ENCODE results near the gene NUP88. TPM values are rescaled to one million over a fixed set of nuclear protein-coding genes. Genes with fewer than 3 reads are reported as not detected.

Gene NUP88
- total and polyA plus RNA-seq, 5 experiments from 2014 or later = 100 to 128 (median 113) TPM

DNA sequence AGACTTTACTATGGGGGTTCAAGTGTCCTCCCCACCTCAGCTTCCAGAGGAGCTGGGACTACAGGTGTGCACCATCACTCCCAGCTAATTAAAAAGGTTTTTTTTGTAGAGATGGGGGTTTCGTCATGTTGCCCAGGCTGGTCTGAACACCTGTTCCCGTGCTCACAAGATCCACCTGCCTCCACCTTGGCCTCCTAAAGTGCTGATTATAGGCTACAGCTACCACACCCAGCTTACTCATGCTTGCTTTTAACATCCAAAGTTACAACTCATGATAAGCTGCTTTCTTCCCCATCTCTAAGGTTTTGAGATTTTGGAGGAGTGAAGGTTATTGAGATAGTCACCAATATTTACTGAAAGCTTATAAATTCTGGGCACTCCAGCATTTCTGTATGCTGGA lies 2.6 kb downstream of the NUP88 start:
- POLR2A ChIA-PET = interaction anchor here (1.5 kb wide), 1 partner anchor 167 kb away, joined by 3 read pairs; the partner anchor contains the start of gene NLRP1

DNA sequence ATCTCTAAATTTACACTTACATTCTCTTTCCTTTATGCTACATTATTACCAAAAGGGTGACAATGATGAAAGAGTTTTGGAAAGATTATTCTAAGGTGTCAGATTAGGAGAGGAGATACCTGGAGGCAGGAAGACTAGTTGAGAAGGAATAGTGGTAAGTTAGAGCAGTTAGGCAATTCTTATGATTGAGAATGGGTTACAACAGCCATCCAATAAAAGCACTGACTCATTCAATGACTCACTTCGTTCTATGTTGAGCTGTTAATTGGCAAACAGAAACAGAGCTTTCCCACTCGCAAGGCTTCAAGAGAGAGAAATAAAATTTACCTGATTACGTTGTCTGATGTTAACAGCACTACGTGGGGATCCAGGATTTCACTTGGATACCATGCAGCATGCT lies 5.8 kb downstream of the NUP88 start:
- DNase-seq (no peak), ATAC-seq (no peak)
- H3K27ac Mint-ChIP-seq = no peak overlapping the region
- no peaks in the 10 kb centered on the region for H3K27me3 Mint-ChIP-seq
- peaks cover 17 to 56% (median 50%) of the 10 kb centered on the region in 4 donors for H3K4me1 Mint-ChIP-seq
- POLR2A ChIA-PET = interaction anchor here (1.8 kb wide), 1 partner anchor 9 kb away, joined by 4 read pairs; no protein-coding TSS in a partner anchor
- peaks cover 0 to 80% (median 28%) of the 10 kb centered on the region in 3 donors for H3K36me3 Mint-ChIP-seq
- no peak overlapping the region for H3K4me3 Mint-ChIP-seq
- H3K9me3 Mint-ChIP-seq = no peaks in the 10 kb centered on the region

More for the DNA sequence above, 2.6 kb downstream of the NUP88 start:
- Mint-ChIP-seq H3K4me1 (peaks cover 16 to 68% (median 50%) of the 10 kb centered on the region in 4 donors), H3K27me3 (no peaks in the 10 kb centered on the region), H3K36me3 (peaks cover 0 to 66% (median 14%) of the 10 kb centered on the region in 3 donors), H3K4me3 (peak overlapping the region; percentile 30 to 90 (median 58)), H3K9me3 (no peaks in the 10 kb centered on the region), H3K27ac (peak overlapping the region; percentile 6 to 77 (median 60))
- DNase-seq (no peak), ATAC-seq (no peak)

DNA sequence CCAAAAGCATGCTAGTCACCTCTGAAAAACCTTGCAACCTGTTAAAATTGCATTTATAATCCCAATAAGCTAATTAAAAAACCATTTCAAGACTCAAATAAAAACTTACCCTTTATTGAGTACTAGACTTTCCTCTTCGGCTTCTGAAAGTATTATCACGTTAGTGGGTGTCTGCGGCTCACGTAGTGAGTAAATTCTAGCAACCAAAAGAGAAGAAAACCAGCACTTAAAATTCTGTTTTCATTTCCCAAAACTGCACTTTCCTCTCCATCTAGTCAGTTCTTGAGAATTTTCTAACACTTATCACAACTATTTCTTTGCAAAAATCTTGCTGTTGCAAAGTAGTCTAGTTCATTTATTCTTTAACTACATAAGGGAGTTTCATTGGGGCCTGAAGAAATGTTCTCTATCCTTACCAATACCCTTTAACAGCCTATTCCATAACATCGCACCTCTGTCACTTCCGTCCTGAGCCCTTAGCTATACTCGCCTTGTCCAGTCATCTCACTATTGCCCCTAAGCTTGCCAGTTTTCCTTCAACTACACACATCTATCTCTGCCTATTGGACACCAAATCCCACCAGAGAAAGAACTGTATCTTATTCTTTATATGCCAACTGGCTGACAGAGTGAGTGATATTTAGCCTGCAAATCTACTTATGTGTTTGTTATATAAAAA lies 8.7 kb downstream of the NUP88 start:
- no peaks in the 10 kb centered on the region for H3K9me3 Mint-ChIP-seq
- H3K36me3 Mint-ChIP-seq = peaks cover 0 to 61% (median 27%) of the 10 kb centered on the region in 3 donors
- H3K4me3 Mint-ChIP-seq = peak overlapping the region in 1 of 10 donors; percentile 46
- H3K4me1 Mint-ChIP-seq = peaks cover 14 to 38% (median 34%) of the 10 kb centered on the region in 4 donors
- H3K27me3 Mint-ChIP-seq = no peaks in the 10 kb centered on the region
- POLR2A ChIA-PET = interaction anchor here (0.6 kb wide), 1 partner anchor 142 kb away, joined by 4 read pairs; no protein-coding TSS in a partner anchor
- DNase-seq (no peak), ATAC-seq (no peak)
- H3K27ac Mint-ChIP-seq = peak overlapping the region in 3 of 10 donors; percentile 4 to 67 (median 42)

DNA sequence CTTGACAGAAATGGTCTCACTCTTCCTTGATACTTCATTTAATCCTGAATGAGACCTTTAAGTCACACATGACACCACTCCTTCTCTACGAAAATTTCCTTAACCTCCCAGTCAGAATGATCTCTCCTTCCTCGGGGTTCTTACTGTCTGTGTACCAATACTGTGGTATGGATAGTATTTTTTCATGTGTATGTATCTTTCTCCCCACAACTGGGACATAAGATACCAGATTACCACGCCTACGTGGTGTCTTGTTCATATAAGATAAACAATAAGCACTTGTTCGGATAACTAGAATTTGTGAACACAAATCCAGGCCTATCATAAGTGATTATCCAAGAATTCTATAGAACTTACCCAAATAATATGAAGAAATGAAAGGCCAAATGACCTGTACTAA lies 11.3 kb downstream of the NUP88 start:
- Mint-ChIP-seq H3K4me3 (no peak overlapping the region), H3K36me3 (peaks cover 0 to 37% (median 31%) of the 10 kb centered on the region in 3 donors), H3K27me3 (no peaks in the 10 kb centered on the region), H3K9me3 (no peaks in the 10 kb centered on the region), H3K4me1 (peaks cover 14 to 31% (median 27%) of the 10 kb centered on the region in 4 donors), H3K27ac (no peak overlapping the region)
- POLR2A ChIA-PET = no interaction called here
- DNase-seq (no peak), ATAC-seq (no peak)

DNA sequence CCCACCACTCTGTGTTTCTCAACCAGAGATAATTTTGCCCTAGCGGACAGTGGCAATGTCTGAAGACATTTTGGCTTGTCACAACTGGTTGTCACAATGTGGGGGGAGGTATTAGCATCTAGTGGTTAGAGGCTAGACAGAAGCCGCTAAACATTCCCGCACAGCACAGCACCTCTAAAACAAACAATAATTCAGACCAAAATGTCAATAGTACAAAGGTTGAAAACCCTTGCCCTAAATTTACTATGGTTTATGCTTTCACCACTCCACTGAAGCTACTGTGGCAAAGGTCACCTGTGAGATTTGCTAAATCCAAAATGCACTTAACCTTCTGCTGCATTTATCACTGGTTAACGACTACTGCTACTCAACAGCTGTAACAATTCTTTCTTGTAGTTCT lies 14.1 kb downstream of the NUP88 start:
- Mint-ChIP-seq H3K4me1 (peaks cover 5 to 12% (median 8%) of the 10 kb centered on the region in 4 donors), H3K9me3 (no peaks in the 10 kb centered on the region), H3K4me3 (no peak overlapping the region), H3K36me3 (peaks cover 0 to 18% (median 18%) of the 10 kb centered on the region in 3 donors), H3K27ac (peak overlapping the region in 2 of 10 donors; percentile 42 to 47), H3K27me3 (no peaks in the 10 kb centered on the region)
- ATAC-seq (no peak), DNase-seq (no peak)
- POLR2A ChIA-PET = interaction anchor here (0.6 kb wide), 1 partner anchor 16 kb away, joined by 3 read pairs; no protein-coding TSS in a partner anchor

DNA sequence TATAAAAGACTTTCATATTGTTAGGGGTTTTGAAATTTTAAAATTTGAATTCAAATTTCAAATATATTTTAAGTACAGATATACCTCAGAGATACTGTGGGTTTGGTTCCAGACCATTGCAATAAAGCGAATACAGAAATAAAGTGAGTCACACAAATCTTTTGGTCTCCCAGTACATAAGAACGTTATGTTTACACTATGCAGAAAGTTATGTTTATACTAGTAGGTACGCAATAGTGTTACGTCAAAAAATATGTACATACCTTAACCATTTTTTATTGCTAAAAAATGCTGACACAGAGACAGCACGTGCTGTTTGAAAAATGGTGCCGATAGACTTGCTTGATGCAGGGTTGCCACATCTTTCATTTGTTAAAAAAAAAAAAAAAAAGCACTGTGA lies 19.7 kb downstream of the NUP88 start:
- POLR2A ChIA-PET = interaction anchor here (0.7 kb wide), 1 partner anchor 9 kb away, joined by 4 read pairs; no protein-coding TSS in a partner anchor
- Mint-ChIP-seq H3K27ac (no peak overlapping the region), H3K27me3 (no peaks in the 10 kb centered on the region), H3K9me3 (no peaks in the 10 kb centered on the region), H3K4me1 (no peaks in the 10 kb centered on the region), H3K4me3 (no peak overlapping the region), H3K36me3 (peaks cover 0 to 61% (median 21%) of the 10 kb centered on the region in 3 donors)
- ATAC-seq = no peak
- DNase-seq = no peak

DNA sequence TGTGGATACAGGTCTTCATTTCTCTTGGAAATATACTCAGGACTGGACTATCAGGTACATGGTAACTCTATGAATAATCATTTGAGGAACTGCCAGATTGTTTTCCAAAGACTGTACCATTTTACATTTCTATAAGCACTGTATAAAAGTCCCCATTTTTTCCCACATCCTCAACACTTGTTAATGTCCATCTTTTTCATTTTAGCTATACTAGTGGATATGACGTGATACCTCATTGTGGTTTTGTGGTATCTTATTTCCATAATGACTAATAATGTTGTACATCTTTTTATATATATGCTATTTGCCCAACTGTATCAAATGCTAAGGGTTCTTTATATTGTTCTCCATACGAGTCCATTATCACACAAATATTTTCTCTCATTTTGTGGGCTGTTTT lies 22.9 kb downstream of the NUP88 start:
- no peak for ATAC-seq
- Mint-ChIP-seq H3K36me3 (peaks cover 13 to 92% (median 27%) of the 10 kb centered on the region in 3 donors), H3K9me3 (no peaks in the 10 kb centered on the region), H3K27me3 (no peaks in the 10 kb centered on the region), H3K27ac (peak overlapping the region in 1 of 10 donors; percentile 20), H3K4me1 (peaks cover 0 to 6% (median 0%) of the 10 kb centered on the region in 4 donors), H3K4me3 (no peak overlapping the region)
- POLR2A ChIA-PET = interaction anchor here (0.8 kb wide), 1 partner anchor 17 kb away, joined by 3 read pairs; no protein-coding TSS in a partner anchor
- no peak for DNase-seq

DNA sequence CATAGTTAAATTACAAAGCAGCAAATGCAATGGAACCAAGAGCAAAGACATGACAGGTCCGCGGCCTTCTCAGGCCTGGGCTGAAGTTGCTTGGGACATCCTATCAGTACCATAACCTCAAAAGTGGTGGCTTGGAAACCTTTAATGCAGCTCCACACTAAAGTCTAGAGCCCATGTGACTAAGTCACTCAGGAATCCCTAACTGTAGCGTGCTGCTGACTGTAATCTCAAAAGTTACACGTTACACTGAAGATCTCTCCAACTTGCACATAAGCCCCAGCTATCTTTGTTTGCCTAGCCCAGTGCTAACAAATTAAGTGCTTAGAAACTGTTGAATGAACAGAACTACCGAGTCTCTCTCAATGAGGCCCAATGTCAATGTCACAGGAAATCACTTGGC lies 27.8 kb downstream of the NUP88 start:
- H3K4me1 Mint-ChIP-seq = peaks cover 7 to 12% (median 11%) of the 10 kb centered on the region in 4 donors
- ATAC-seq (no peak), DNase-seq (no peak)
- no peaks in the 10 kb centered on the region for H3K9me3 Mint-ChIP-seq
- peaks cover 17 to 96% (median 33%) of the 10 kb centered on the region in 3 donors for H3K36me3 Mint-ChIP-seq
- H3K27ac Mint-ChIP-seq = peak overlapping the region in 3 of 10 donors; percentile 7 to 60 (median 32)
- H3K4me3 Mint-ChIP-seq = no peak overlapping the region
- POLR2A ChIA-PET = interaction anchor here (0.6 kb wide), 2 partner anchors 9 to 171 kb away, joined by 4 read pairs; no protein-coding TSS in a partner anchor
- H3K27me3 Mint-ChIP-seq = no peaks in the 10 kb centered on the region

DNA sequence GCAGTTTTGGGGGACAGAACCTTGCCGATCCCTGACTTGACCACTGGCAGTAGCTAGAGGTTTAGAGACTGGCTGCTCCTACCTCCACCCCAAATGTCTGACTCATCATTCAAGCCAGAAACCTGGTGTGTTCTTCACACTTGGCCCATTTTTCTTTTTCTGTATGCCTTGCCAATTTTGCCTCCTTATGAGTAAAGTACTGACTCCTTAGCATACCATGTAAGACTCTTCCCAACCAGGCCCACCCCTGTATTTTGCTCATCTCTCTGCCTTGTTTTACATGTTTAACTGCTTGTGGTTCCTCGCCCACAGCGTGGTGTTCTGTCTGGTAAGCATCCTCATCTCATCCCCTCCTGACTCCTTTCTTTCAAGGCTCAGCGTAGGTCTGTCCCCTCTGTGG lies 37.9 kb downstream of the NUP88 start:
- Mint-ChIP-seq H3K36me3 (peaks cover 16 to 96% (median 22%) of the 10 kb centered on the region in 3 donors), H3K9me3 (no peaks in the 10 kb centered on the region), H3K4me1 (peaks cover 0 to 6% (median 1%) of the 10 kb centered on the region in 4 donors), H3K27me3 (no peaks in the 10 kb centered on the region), H3K4me3 (no peak overlapping the region), H3K27ac (peak overlapping the region in 8 of 10 donors; percentile 5 to 86 (median 61))
- no peak for ATAC-seq
- DNase-seq = no peak
- POLR2A ChIA-PET = interaction anchor here (0.6 to 1.5 kb wide), 4 partner anchors 10 to 133 kb away, joined by 3 to 4 read pairs (median 4); no protein-coding TSS in a partner anchor

DNA sequence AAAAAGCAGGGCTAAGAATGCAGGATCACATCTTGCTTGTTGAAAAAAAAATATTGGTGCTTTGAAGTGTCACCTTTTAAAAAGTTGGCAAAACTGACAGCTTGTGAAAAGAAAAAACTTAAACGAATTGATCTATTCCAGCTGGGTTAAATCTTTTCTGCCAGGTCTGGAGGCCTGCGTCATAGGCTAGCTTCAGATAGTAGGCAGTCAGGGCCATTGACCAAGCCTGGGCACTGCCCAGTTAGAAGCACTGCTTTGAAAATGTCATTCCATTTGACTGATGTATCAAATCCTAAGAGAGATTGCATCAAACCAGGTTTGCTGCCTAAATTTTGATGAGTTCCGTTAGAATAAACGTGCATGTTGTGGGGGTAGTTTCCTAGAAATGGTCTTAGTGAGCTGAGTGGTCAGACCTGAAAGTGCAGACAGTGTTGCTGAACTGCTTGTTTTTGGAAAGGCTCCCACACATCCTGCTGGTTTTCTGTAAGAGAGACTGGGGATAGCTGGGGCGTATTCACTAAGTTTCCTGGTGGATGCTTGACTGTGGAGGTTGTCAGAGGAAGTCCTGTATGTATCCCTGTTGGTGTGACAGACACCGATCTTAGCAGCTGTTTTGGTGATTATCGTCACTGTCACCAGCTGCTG lies 38.8 kb downstream of the NUP88 start:
- peaks cover 0 to 6% (median 1%) of the 10 kb centered on the region in 4 donors for H3K4me1 Mint-ChIP-seq
- H3K36me3 Mint-ChIP-seq = peaks cover 16 to 94% (median 19%) of the 10 kb centered on the region in 3 donors
- ATAC-seq = no peak

DNA sequence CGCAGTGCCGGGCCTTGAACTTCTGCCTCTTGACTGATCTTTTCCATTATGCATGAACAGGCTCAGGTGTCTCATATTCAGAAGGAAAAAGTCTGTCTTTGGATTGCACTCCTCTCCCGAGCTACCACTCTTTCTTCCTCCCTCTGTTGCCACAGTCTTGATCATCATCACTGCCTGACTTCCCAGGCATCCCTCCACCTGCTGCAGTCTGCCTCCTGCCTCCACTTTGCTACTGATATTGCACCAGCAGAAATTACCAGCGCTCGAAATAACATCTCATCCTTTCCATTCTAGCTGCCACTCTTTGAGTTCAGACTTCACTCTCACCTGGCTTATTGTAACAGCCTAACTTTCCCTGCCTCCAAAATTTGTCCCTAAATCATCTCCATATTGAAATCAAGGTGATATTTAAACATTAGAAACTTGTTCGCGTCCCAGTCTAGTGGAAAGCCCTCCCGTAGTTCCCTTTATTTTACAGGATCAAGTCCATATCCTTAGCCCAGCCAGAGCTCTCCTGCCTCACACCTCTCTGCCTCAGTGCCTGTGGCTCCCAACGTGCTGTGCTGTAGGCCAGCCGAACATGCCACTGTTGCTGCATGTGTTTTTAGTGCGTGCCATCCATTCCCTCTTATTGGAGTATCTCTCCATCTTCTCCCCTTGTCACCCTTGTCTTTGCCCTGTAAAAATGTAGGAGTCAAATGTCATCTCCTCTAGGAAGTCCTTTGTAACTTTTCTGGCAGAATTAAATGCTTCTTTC lies 39.9 kb downstream of the NUP88 start:
- peak overlapping the region in 9 of 10 donors; percentile 49 to 88 (median 76) for H3K27ac Mint-ChIP-seq
- no peak for DNase-seq
- no peak for ATAC-seq
- H3K36me3 Mint-ChIP-seq = peaks cover 16 to 95% (median 19%) of the 10 kb centered on the region in 3 donors
- peak overlapping the region in 1 of 10 donors; percentile 30 for H3K4me3 Mint-ChIP-seq
- H3K9me3 Mint-ChIP-seq = no peaks in the 10 kb centered on the region
- no peaks in the 10 kb centered on the region for H3K27me3 Mint-ChIP-seq
- H3K4me1 Mint-ChIP-seq = peaks cover 0 to 6% (median 1%) of the 10 kb centered on the region in 4 donors
- POLR2A ChIA-PET = interaction anchor here (0.6 to 1.1 kb wide), 2 partner anchors 17 to 70 kb away, joined by 3 read pairs; no protein-coding TSS in a partner anchor

More for the DNA sequence above, 38.8 kb downstream of the NUP88 start:
- no peak for DNase-seq
- Mint-ChIP-seq H3K27ac (peak overlapping the region in 7 of 10 donors; percentile 18 to 86 (median 54)), H3K4me3 (no peak overlapping the region), H3K9me3 (no peaks in the 10 kb centered on the region), H3K27me3 (no peaks in the 10 kb centered on the region)
- POLR2A ChIA-PET = interaction anchor here (0.6 to 1.5 kb wide), 3 partner anchors 9 to 48 kb away, joined by 3 to 4 read pairs (median 4); no protein-coding TSS in a partner anchor

All from naive thymus-derived CD8-positive, alpha-beta T cell (primary cell).